UCSD-AML1 (cell line): ENCODE results near the gene HSD11B1L.
"Not testable (repeated sequence)": the region's sequence is repeated elsewhere in the genome, so short reads cannot be mapped to it uniquely, and the experiment has no call there.

Experiments
- DNase-seq: peaks from one replicate; lab custom pipeline; 2025; ENCODE audit not compliant: unreplicated experiment; lab: John Stamatoyannopoulos, UW

Gene HSD11B1L

GRCh38 chr19:5719961-5720790 lies 39.3 kb downstream of the HSD11B1L start, which contains the start of the genes CATSPERD and LONP1:
CATSPERD (plus strand) TSS chr19:5720637; CDS start chr19:5720738, 101 bp downstream.
LONP1 (minus strand) TSS chr19:5720146; CDS start chr19:5720132, 14 bp downstream.
- DNase-seq, result peak; percentile 99

DNA sequence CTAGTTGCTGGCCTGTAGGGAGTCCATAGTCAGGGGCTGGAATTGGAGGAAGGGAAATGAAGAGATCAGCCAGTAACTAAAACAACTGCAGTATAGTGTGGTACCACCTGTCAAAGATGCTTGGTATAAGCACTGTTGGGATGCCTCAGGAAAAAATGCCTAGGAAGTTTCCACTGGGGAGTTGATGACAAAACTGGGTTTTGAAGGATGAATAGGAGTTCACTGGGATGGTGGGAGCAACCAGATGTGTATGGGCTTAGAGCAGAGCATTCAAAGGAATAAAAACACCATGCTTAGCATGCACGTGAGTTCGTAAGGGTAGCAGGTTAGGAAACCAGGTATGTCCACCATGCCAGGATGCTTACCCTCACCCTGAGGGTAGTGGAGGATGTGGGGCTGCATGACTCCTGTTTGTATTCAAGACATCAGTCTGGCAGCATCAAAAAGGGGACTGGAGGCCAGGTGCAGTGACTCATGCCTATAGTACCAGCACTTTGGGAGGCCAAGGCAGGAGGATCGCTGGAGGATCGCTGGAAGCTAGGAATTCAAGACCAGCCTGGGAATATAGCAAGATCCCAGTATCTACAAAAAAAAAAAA lies 46.7 kb downstream of the HSD11B1L start:
- no peak for DNase-seq

- not testable (repeated sequence) for DNase-seq
Observed at GRCh38 chr19:5733172-5733571, 52.3 kb downstream of the HSD11B1L start.
